GM12892 (cell line): ENCODE measurements around the gene TTC21A.

Experiments
- POLR2A ChIP-seq: IDR thresholded peaks from 2 replicates; pipeline ENCODE4 v1.6.1; 2011; ENCODE audit warnings: low read depth, low read length, control low read depth
- TAF1 ChIP-seq: IDR thresholded peaks from 2 replicates; pipeline ENCODE4 v1.6.1; 2011; ENCODE audit warnings: low read depth, mild to moderate bottlenecking, control low read depth, low read length, borderline replicate concordance

GRCh38 chr3:39153977-39154279, 46.4 kb downstream of the TTC21A start:
- TF ChIP-seq POLR2A (no peak), TAF1 (no peak)
